ENCODE results near the gene KHDRBS1. TPM values are rescaled to one million over a fixed set of nuclear protein-coding genes. Genes with fewer than 3 reads are reported as not detected.

Gene KHDRBS1
- total and polyA plus RNA-seq, 2 of the 13 experiments (the other 11 are each of a cell fraction or from before 2014, with no cell fraction given), result 25.1 to 39.0 TPM

DNA sequence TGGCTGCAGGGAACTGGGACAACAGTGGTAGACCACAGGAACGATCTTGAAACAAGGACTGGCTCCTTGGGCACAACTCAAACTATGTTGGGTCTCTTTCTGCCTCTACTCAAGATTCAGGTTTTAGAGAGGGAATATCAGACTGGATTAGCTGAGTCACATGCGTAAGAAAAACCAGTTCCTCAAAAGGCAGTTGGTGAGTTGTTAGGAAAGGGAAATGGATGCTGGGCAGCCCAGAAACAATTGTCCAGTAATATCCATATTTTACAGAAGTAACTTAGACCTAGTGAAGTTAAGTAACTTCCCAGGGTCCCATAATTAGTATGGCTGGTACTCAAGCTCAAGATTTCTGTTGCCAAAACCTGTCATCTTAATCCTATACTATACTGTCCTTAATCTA, 32.1 kb downstream of the KHDRBS1 start:
- H2AFZ ChIP-seq (ENCODE audit: low read length), result no peak overlapping the region
- in situ Hi-C loops (cut with HindIII; ENCODE audit: extremely low pct_ligation_motif_present, low pct_unique_long_range_greater_than_20kb), result no loop called here
- peaks cover 21 to 35% of the 10 kb centered on the region in 2 experiments for H3K36me3 ChIP-seq (replicated peaks in 1 of 2; ENCODE audit: control insufficient read depth in 1 of 2, insufficient read depth in 2 of 2, low read length in 2 of 2)
- POLR2A ChIA-PET, result no interaction called here
- H4K20me1 ChIP-seq (ENCODE audit: insufficient read depth, low read length), result no peaks in the 10 kb centered on the region
- intact Hi-C loops (cut with micrococcal nuclease; ENCODE audit: unreplicated experiment), result no loop called here
- 95% methylated on average over 2 of the region's 2 CpGs for WGBS (ENCODE audit: low lambda C conversion rate)
- H3K27me3 ChIP-seq (ENCODE audit: control insufficient read depth in 1 of 2, insufficient read depth in 2 of 2, low read length in 2 of 2), result no peaks in the 10 kb centered on the region
- no TSS peak for BruUV-seq (replicated peaks)
- H3K79me2 ChIP-seq (ENCODE audit: insufficient read depth, low read length), result no peaks in the 10 kb centered on the region
- H3K4me3 ChIP-seq (replicated peaks in 1 of 3; ENCODE audit: insufficient read depth in 1 of 3, low read depth in 2 of 3, low read length in 3 of 3), result no peak overlapping the region
- ATAC-seq (no peak), FAIRE-seq (no peak), DNase-seq (ENCODE audit: low spot score) (no peak)
- H3K9ac ChIP-seq (ENCODE audit: insufficient read depth, low read depth, low read length), result no peak overlapping the region
- TF ChIP-seq SIN3A (IDR thresholded peaks at IDR 0.05; ENCODE audit: borderline replicate concordance, low read depth, low read length), result no peak
- TF ChIP-seq AHR (CRISPR knock-in tag; IDR thresholded peaks at IDR 0.05), result no peak
- TF ChIP-seq ARNT (IDR thresholded peaks at IDR 0.05), result no peak
- no peak for TF ChIP-seq THAP11 (CRISPR knock-in tag; IDR thresholded peaks at IDR 0.05)
- no peak for TF ChIP-seq PCBP1 (IDR thresholded peaks at IDR 0.05; ENCODE audit: borderline replicate concordance, low read depth, low read length)
- TF ChIP-seq, protein P1, sequence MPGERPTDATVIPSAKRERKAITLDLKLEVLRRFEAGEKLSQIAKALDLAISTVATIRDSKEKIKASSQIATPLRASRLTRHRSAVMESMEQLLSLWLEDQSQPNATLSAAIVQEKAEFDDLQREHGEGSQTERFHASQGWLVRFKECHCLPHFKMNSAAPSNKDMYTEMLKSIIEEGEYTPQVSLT (CRISPR knock-in tag; IDR thresholded peaks at IDR 0.05; ENCODE audit: borderline replicate concordance, low read depth), result no peak
- TF ChIP-seq, protein P2, sequence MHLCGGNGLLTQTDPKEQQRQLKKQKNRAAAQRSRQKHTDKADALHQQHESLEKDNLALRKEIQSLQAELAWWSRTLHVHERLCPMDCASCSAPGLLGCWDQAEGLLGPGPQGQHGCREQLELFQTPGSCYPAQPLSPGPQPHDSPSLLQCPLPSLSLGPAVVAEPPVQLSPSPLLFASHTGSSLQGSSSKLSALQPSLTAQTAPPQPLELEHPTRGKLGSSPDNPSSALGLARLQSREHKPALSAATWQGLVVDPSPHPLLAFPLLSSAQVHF (CRISPR knock-in tag; IDR thresholded peaks at IDR 0.05), result no peak
- CTCF ChIA-PET (ENCODE audit: low intra/inter-chr PET ratio, low total read pairs), result no interaction called here
- H3K9me3 ChIP-seq (ENCODE audit: low read length), result no peaks in the 10 kb centered on the region
- no peaks in the 10 kb centered on the region for H3K4me1 ChIP-seq (ENCODE audit: insufficient read depth, low read length)
- no peak overlapping the region for H3K27ac ChIP-seq (ENCODE audit: extremely low read length, insufficient read depth, low read length)
- no peak overlapping the region for H3K4me2 ChIP-seq (ENCODE audit: low read depth, low read length)

DNA sequence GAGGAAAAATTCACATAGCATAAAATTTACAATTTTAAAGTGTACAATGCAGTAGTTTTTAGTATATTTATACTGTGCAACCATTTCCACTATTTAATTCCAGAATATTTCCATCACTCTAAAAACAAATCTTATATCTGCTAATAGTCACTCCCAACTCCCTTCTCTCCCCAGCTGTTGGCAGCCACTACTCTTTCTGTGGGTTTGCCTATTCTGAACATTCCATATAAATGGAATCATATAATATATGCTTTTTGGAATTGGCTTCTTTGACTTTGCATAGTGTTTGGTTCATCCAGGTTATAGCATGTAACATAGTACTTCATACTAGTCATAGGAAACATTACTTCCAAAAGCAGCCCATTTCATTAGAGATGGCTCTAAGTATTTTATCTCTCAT, 34.0 kb downstream of the KHDRBS1 start:
- Histone ChIP-seq H4K20me1 (ENCODE audit: insufficient read depth, low read length) (no peaks in the 10 kb centered on the region), H3K27ac (ENCODE audit: extremely low read length, insufficient read depth, low read length) (no peak overlapping the region), H3K9ac (ENCODE audit: insufficient read depth, low read depth, low read length) (no peak overlapping the region), H3K4me3 (replicated peaks in 1 of 3; ENCODE audit: insufficient read depth in 1 of 3, low read depth in 2 of 3, low read length in 3 of 3) (no peak overlapping the region), H3K36me3 (replicated peaks in 1 of 2; ENCODE audit: control insufficient read depth in 1 of 2, insufficient read depth in 2 of 2, low read length in 2 of 2) (peaks cover 15 to 31% of the 10 kb centered on the region in 2 experiments), H3K9me3 (ENCODE audit: low read length) (no peaks in the 10 kb centered on the region), H3K27me3 (ENCODE audit: control insufficient read depth in 1 of 2, insufficient read depth in 2 of 2, low read length in 2 of 2) (no peaks in the 10 kb centered on the region), H2AFZ (ENCODE audit: low read length) (no peak overlapping the region), H3K4me1 (ENCODE audit: insufficient read depth, low read length) (no peaks in the 10 kb centered on the region), H3K79me2 (ENCODE audit: insufficient read depth, low read length) (no peaks in the 10 kb centered on the region), H3K4me2 (ENCODE audit: low read depth, low read length) (no peak overlapping the region)
- no TSS peak for BruUV-seq (replicated peaks)
- DNase-seq (ENCODE audit: low spot score) (no peak), ATAC-seq (no peak), FAIRE-seq (no peak)
- ChIA-PET CTCF (ENCODE audit: low intra/inter-chr PET ratio, low total read pairs) (no interaction called here), POLR2A (no interaction called here)
- intact Hi-C loops (cut with micrococcal nuclease; ENCODE audit: unreplicated experiment) (no loop called here), in situ Hi-C loops (cut with HindIII; ENCODE audit: extremely low pct_ligation_motif_present, low pct_unique_long_range_greater_than_20kb) (no loop called here)
- no peak for TF ChIP-seq NFAT5 (CRISPR knock-in tag; IDR thresholded peaks at IDR 0.05)
- no peak for TF ChIP-seq ETV6 (CRISPR knock-in tag; conservative IDR thresholded peaks at IDR 0.05)
- no peak for TF ChIP-seq GPN1 (CRISPR knock-in tag; IDR thresholded peaks at IDR 0.05; ENCODE audit: borderline replicate concordance)
- TF ChIP-seq, protein P3, sequence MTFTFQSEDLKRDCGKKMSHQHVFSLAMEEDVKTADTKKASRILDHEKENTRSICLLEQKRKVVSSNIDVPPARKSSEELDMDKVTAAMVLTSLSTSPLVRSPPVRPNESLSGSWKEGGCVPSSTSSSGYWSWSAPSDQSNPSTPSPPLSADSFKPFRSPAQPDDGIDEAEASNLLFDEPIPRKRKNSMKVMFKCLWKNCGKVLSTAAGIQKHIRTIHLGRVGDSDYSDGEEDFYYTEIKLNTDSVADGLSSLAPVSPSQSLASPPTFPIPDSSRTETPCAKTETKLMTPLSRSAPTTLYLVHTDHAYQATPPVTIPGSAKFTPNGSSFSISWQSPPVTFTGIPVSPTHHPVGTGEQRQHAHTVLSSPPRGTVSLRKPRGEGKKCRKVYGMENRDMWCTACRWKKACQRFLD (CRISPR knock-in tag; IDR thresholded peaks at IDR 0.05; ENCODE audit: borderline replicate concordance), result no peak
